Measurements from ENCODE around the gene ADSS2. TPM values are rescaled to one million over a fixed set of nuclear protein-coding genes. Genes with fewer than 3 reads are reported as not detected.
"Not testable (repeated sequence)": the region's sequence is repeated elsewhere in the genome, so short reads cannot be mapped to it uniquely, and the experiment has no call there.

Gene ADSS2
- total RNA-seq, 1 donor from 2014 or later, result 38.5 TPM

DNA sequence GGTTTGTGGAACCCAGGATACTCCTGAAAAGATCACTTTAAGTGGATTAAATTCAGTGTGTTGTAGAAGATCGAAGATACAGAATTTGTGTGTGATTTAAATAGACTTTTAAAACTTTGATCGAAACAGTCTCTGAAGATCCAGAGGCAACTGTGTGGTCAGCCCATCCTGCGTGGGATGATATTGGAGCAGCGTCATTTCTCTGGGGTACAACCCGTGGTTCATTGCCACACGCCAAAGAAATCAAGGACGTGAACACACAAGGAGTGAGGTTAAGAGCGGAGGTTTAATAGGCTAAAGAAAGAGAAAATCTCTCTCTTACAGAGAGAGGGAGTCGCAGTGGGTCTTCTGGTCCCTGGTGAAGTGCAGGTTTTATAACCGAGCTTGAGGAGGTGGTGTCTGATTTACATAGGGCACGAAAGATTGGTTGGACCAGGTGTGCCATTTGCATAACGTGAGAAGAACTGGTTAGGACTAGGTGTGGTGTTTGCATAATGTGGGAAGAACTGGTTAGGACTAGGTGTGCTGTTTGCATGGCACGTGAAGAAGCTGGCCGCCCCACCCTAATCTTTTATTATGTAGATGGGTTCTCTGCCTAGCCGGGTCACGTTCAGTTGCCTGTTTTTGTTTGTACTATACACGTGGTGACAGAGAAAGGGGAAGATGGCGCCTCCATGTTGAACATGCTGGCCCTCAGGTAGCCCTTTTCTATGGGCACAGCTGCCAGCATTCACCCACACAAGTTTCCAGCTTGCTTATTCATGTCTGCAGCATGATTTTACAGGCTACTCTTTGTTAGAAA, 82.3 kb downstream of the ADSS2 start:
- intact Hi-C loops (cut with DNase I), result no loop called here
- H3K27ac ChIP-seq, result no peak overlapping the region
- ATAC-seq (peak in 1 of 2 donors; percentile 52), DNase-seq (no peak)
- no peaks in the 10 kb centered on the region for H3K27me3 ChIP-seq (ENCODE audit: low read depth)
- no peak overlapping the region for H3K4me3 ChIP-seq
- H3K4me1 ChIP-seq, result no peaks in the 10 kb centered on the region
- no peak for TF ChIP-seq CTCF (IDR thresholded peaks at IDR 0.05)
- H3K36me3 ChIP-seq, result no peaks in the 10 kb centered on the region
- no peaks in the 10 kb centered on the region for H3K9me3 ChIP-seq

DNA sequence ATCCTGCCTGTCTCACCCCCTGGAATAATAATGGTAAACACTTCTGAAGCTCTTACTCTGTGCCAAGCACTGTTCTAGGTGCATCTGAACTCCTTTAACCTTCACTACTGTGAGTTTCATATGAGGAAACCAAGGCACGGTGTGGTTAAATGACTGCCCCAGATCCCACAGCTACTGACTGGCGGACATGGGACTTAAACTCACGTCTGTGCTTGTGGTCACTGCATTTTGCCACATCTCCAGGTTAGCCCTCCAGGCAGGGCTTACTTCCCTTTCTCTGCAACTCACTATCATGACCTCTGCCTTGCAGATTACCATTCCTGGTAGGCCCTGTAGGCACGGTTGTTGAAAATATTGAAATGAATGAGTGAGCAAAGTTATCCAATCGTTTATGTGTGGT, 83.4 kb downstream of the ADSS2 start:
- intact Hi-C loops (cut with DNase I), result no loop called here
- TF ChIP-seq CTCF (IDR thresholded peaks at IDR 0.05), result no peak
- H3K4me1 ChIP-seq, result no peaks in the 10 kb centered on the region
- H3K27me3 ChIP-seq (ENCODE audit: low read depth), result no peaks in the 10 kb centered on the region
- H3K9me3 ChIP-seq, result no peaks in the 10 kb centered on the region
- no peak for ATAC-seq
- no peaks in the 10 kb centered on the region for H3K36me3 ChIP-seq
- H3K4me3 ChIP-seq, result no peak overlapping the region
- no peak for DNase-seq
- H3K27ac ChIP-seq, result no peak overlapping the region

- no peak for TF ChIP-seq CTCF (IDR thresholded peaks at IDR 0.05)
- Histone ChIP-seq H3K27me3 (ENCODE audit: low read depth) (no peaks in the 10 kb centered on the region), H3K36me3 (no peaks in the 10 kb centered on the region), H3K9me3 (no peaks in the 10 kb centered on the region), H3K27ac (no peak overlapping the region), H3K4me3 (no peak overlapping the region), H3K4me1 (no peaks in the 10 kb centered on the region)
- ATAC-seq (peak in 1 of 2 donors; percentile 19), DNase-seq (no peak)
- intact Hi-C loops (cut with DNase I), result no loop called here
Observed at GRCh38 chr1:244367399-244368114, 84.2 kb downstream of the ADSS2 start.

GRCh38 chr1:244365809-244366208, 85.9 kb downstream of the ADSS2 start:
- no peak for ATAC-seq
- Histone ChIP-seq H3K4me3 (no peak overlapping the region), H3K9me3 (no peaks in the 10 kb centered on the region), H3K36me3 (no peaks in the 10 kb centered on the region), H3K4me1 (peaks cover 3% of the 10 kb centered on the region), H3K27me3 (ENCODE audit: low read depth) (no peaks in the 10 kb centered on the region), H3K27ac (no peak overlapping the region)
- intact Hi-C loops (cut with DNase I), result no loop called here
- DNase-seq, result no peak
- TF ChIP-seq CTCF (IDR thresholded peaks at IDR 0.05), result no peak

DNA sequence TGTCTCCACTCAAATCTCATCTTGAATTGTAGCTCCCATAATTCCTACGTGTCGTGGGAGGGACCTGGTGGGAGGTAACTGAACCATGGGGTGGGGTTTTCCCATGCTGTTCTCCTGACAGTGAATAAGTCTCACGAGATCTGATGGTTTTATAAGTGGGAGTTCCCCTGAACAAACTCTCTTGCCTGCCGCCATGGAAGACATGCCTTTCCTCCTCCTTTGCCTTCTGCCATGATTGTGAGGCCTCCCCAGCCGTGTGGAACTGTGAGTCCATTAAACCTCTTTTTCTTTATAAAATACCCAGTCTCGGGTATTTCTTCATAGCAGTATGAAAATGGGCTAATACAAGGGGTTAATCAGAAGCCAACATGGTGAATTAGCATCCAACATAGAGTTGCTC, 86.4 kb downstream of the ADSS2 start:
- DNase-seq; H3K36me3 ChIP-seq; ATAC-seq; H3K9me3 ChIP-seq; H3K4me1 ChIP-seq; intact Hi-C loops (cut with DNase I); H3K27ac ChIP-seq; H3K27me3 ChIP-seq (ENCODE audit: low read depth); H3K4me3 ChIP-seq: not testable (repeated sequence)

DNA sequence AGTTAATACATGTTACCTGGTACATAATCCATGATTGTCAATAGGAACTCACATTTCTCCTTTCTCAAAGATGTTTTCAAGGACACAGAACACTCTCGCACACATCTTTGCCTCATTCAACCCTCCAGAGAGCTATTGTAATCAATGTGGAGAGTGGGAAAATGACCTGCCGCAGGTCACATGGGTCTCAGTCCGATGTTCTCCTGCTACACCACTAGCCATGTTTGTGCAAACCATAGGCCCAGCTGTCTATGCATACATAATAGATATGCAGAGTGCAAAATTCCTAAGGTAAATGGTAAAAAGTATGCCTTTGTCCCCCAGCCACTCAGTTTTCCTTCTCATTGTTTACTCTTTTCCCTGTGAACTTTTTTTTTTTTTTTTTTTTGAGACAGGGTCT, 89.2 kb downstream of the ADSS2 start:
- Histone ChIP-seq H3K27me3 (ENCODE audit: low read depth) (no peaks in the 10 kb centered on the region), H3K4me1 (peaks cover 3% of the 10 kb centered on the region), H3K9me3 (no peaks in the 10 kb centered on the region), H3K4me3 (no peak overlapping the region), H3K36me3 (no peaks in the 10 kb centered on the region), H3K27ac (no peak overlapping the region)
- ATAC-seq (no peak), DNase-seq (no peak)
- intact Hi-C loops (cut with DNase I), result no loop called here
- no peak for TF ChIP-seq CTCF (IDR thresholded peaks at IDR 0.05)
